Stimulated activated CD8-positive, alpha-beta memory T cell treated with anti-CD3 and anti-CD28 coated beads, Interleukin-4, amount 100 ng/mL, for 1 hour (primary cell): ENCODE results near the gene ADGRA1.

Experiments
- DNase-seq, 2 donors: peaks; one replicate each; pipeline ENCODE4 v3.0.0-alpha.2; 2020; ENCODE audit warnings: low read depth in 2 of 2, low spot score in 1 of 2

Gene ADGRA1

GRCh38 chr10:133177380-133178157 lies 89.8 kb downstream of the ADGRA1 start:
- no peak for DNase-seq

GRCh38 chr10:133178357-133179127 lies 90.8 kb downstream of the ADGRA1 start:
- DNase-seq, result no peak

- no peak for DNase-seq
These were observed 91.4 kb downstream of the ADGRA1 start for GRCh38 chr10:133179128-133179520.

GRCh38 chr10:133179651-133180050 lies 91.9 kb downstream of the ADGRA1 start:
- DNase-seq, result no peak

DNA sequence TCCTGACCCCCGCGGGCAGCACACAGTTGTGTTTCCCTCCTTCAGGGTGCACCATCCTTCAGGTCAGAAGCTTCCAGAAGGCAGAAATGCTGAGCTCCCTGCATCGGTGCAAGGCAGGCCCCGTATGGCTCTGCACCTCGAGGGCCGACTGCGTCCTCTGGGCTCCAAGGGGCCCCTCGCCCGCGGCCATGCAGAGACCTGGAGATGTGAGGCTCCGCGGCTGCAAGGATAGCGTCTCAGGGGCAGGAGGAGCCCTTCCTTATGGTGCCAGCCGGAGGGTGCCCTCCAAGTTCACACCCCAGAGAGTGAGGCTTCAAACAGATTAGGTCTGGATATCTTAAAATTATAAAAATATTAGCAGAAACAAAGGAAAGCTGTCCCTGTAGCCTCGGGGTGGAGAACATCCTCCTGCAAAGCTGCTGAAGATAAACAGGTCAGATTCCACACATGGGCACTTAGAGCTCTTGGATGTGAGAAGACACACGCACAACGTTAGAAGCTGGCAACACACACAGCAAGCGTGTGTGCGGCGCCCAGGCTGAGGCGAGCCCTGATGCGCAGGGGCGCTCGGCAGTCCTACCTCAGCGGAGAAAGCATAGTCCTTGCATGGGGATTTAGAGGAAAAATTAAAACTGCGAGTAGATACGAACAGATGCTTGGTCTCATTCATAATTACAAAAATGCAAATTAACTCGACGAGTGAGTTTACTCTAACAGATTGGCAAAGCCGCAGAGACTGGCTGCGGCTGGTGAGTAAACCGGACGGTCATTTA lies 92.7 kb downstream of the ADGRA1 start:
- no peak for DNase-seq

DNA sequence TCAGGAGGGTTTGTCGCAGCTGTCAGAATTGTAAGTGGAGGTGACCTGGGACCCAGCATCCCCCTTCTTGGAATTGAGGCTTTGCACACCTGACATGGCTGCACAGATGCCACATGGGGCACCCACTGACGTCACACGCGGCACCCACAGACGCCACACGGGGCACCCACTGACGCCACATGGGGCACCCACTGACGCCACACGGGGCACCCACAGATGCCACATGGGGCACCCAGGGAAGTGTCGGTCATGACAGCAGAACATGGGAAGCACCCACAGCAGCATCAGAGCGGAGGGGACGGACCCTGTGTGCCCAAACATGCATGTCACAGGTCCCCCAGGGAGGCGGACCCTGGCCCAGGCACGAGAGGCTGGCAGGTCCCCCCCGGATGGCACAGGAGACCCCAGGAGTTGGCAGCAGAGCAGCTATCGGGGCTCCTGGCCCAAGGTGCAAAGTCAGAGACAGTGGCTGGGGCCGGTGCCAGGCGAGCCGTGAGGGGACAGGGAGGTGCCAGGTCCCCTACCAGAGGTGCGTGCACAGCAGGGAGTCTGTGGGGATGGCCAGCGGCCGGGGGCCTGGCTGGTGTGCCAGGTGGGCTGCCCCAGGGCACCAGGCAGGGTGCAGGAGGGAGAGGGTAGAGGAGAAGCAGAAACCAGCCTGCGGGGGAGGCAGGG lies 93.4 kb downstream of the ADGRA1 start:
- DNase-seq, result no peak
